GM19025 (cell line): Measurements from ENCODE around the gene DES.
A peak's percentile ranks its signal among the peaks of the same experiment; 100 is the strongest.
"Not testable (repeated sequence)": the region's sequence is repeated elsewhere in the genome, so short reads cannot be mapped to it uniquely, and the experiment has no call there.

ENCODE experiments used
- ATAC-seq: cut with Tn5 transposase; IDR thresholded peaks from one replicate; pipeline ENCODE4 v1.9.1; 2021; ENCODE audit warnings: mild to moderate bottlenecking, low read depth, moderate library complexity; ENCODE audit not compliant: unreplicated experiment

Gene DES

DNA sequence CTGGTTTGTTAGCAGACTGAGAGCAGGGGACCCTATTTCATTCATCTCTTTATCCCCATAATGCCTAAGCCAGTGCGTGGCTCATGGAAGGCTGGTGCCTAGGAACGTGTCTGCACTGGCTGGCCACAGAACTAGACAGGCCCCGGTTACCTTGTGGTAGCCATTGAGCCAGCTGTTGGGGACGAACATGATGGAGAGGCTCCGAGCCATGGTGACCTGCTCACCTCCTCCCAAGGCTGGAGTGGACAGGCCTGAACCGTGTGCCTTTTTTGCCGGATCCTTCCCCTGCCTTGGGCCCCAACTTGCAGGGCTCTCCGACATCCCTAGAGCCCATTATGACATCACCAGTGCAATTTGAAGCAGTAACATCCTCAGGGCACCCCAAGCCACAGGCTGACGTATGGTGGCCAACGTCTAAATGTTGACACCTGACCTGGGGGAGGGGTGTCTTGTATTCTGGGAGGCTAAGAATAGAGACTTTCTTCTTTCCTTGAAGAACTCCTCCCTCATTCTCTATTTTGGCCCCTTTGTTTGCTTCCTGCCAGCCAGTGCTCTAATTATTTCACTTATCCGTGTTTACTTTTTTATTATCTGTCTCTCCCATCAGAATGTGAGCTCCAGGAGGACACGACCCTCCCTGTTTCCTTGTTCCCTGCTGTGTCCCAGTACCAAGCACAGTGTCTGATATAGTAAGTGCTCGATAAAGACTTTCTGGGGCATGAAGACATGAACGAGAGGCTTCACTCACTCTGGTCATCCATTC, 18.3 kb upstream of the DES start:
- no peak for ATAC-seq

GRCh38 chr2:219400562-219400961, 17.6 kb upstream of the DES start:
- no peak for ATAC-seq

GRCh38 chr2:219401606-219402005, 16.6 kb upstream of the DES start:
- no peak for ATAC-seq

GRCh38 chr2:219402665-219403515, 15.3 kb upstream of the DES start:
- ATAC-seq, result peak; percentile 67

GRCh38 chr2:219403861-219404260, 14.3 kb upstream of the DES start:
- ATAC-seq, result no peak

- ATAC-seq, result no peak
Measured at GRCh38 chr2:219404291-219404910, 13.8 kb upstream of the DES start.

GRCh38 chr2:219404954-219405353, 13.2 kb upstream of the DES start:
- no peak for ATAC-seq

- no peak for ATAC-seq
Measured at GRCh38 chr2:219405451-219405850, 12.7 kb upstream of the DES start.

DNA sequence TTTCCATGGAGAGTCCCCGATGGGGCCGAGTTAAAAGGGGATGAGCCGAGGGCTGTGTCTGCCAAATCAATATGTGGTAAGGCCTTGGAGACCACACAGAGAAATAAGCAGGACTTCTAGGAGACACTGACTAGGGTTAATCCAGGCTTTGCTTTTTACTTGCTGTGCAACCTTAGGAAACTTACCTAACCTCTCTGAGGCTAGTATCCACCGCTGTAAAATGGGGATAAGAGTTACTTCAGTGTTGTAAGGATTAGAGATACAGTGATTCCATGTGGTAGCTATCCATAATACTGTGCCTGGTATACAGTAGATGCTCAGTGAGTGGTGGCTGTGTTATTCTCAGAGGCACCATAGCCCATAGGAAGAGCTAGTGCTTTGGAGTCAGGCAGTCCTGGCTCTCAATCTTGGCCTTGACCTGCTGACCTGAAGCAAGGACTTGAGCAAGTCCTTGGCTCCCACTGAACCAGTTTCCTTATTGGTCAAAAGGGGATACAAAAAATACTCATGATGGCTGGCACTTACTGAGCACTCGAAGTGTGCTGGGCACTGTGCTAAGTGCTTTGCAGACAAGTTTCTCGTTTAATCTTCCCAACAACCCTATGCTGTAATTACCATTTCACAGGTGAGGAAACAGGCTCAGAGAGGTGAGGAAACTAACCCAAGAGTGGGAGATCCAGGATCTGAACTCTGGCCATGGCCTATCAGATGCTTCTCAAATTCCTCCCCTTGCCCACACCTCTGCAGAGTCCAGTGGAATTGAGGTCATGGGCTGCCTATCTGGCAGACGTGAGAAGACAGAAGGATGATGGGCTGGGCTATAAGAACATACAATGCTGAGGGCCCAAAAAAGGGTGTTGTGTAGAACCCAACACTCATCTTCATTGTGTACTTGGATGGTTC, 12.0 kb upstream of the DES start:
- no peak for ATAC-seq

DNA sequence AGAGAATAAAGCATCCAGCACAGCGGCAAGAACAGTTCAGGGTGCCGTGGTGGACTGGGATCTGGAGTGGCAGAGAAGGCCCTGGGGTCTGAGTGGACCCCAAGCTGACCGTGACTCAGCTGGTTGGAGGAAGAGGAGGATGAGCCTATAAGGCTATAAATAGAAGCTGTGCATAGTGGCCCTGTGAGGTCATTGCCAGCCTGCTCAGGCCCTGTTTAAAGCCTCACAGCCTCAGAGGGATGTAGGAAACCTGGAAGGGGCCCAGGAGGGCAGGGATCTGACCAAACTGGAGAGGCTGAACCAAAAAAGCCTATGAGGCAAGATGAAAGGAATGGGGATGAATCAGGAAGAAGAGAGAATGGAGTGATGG, 11.3 kb upstream of the DES start:
- ATAC-seq, result no peak

DNA sequence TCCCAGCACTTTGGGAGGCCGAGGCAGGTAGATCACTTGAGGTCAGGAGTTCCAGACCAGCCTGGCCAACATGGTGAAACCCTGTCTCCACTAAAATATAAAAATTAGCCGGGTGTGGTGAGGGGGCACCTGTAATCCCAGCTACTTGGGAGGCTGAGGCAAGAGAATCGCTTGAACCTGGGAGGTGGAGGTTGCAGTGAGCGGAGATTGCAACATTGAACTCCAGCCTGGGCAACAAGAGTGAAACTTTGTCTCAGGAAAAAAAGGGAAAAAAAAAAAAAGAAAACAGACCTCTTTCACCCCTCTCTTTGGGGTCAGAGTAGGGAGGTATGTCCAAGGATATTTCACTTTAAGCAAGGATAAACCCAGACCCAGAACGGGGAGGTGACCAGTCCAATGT, 10.8 kb upstream of the DES start:
- ATAC-seq, result not testable (repeated sequence)

- ATAC-seq, result no peak
Measured at GRCh38 chr2:219408204-219408603, 10.0 kb upstream of the DES start.

GRCh38 chr2:219408631-219409030, 9.5 kb upstream of the DES start:
- ATAC-seq, result no peak

- no peak for ATAC-seq
Measured at GRCh38 chr2:219409619-219410018, 8.6 kb upstream of the DES start.

GRCh38 chr2:219410390-219410789, 7.8 kb upstream of the DES start:
- ATAC-seq, result no peak

- no peak for ATAC-seq
Measured at GRCh38 chr2:219414857-219415256, 3.3 kb upstream of the DES start.

- no peak for ATAC-seq
Measured at GRCh38 chr2:219415580-219416234, 2.5 kb upstream of the DES start.

DNA sequence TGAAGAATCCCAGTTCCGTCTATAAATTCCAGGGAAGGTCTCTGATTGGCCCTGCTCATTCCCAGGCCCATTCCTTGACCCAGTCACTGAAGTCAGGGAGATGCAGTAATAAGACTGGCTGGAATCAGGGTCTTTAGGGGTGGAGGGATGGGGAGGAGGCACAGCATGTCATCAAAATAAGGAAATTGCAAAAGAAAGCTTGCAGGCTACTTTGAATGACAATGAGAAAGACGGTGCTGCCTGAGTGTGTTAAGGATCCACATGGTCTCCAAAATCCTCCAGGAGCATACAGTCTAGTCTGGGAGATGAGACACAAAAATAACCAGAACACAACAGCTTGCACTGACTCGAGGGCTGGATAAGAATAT, 2.0 kb upstream of the DES start:
- ATAC-seq, result no peak

DNA sequence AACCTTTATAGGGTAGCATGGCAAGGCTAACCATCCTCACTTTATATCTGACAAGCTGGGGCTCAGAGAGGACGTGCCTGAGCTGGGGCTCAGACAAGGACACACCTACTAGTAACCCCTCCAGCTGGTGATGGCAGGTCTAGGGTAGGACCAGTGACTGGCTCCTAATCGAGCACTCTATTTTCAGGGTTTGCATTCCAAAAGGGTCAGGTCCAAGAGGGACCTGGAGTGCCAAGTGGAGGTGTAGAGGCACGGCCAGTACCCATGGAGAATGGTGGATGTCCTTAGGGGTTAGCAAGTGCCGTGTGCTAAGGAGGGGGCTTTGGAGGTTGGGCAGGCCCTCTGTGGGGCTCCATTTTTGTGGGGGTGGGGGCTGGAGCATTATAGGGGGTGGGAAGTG, 1.2 kb upstream of the DES start:
- ATAC-seq, result no peak

GRCh38 chr2:219417374-219417773, 803 bp upstream of the DES start:
- ATAC-seq, result no peak
